NCI-H526 (cell line): ENCODE measurements around the gene HGFAC.
A peak's percentile ranks its signal among the peaks of the same experiment; 100 is the strongest.

Experiments
- DNase-seq, 2 experiments: peaks; one replicate each; lab custom pipeline; 2025; lab: John Stamatoyannopoulos, UW

Gene HGFAC

DNA sequence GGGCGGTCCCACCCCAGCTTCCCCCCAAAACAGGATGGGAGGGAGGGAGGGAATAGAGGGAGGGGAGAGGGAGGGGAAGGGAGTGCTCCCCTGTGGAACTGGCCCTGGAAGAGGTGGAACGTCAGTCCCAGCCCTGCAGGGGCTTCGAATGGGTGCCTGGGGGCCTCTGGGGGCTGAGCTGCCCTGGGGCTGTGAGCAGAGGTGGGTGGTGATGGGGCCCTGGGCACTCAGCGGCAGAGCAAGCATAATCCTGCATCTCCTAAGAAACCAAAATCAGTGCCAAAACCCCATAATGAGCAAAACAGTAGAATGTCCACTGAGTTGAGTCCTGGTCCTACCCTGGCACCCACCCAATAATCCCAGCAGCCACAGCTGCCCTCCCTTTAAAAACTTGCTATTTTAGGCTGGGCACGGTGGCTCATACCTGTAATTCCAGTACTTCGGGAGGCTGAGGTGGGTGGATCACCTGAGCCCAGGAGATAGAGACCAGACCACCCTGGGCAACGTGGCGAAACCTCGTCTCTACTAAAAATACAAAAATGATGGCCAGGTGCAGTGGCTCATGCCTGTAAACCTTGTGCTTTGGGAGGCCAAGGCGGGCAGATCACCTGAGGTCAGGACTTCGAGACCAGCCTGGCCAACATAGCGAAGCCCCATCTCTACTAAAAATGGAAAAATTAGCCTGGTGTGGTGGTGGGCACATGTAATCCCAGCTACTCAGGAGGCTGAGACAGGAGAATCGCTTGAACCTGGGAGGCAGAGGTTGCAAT, 32.4 kb downstream of the HGFAC start:
- no peak for DNase-seq

DNA sequence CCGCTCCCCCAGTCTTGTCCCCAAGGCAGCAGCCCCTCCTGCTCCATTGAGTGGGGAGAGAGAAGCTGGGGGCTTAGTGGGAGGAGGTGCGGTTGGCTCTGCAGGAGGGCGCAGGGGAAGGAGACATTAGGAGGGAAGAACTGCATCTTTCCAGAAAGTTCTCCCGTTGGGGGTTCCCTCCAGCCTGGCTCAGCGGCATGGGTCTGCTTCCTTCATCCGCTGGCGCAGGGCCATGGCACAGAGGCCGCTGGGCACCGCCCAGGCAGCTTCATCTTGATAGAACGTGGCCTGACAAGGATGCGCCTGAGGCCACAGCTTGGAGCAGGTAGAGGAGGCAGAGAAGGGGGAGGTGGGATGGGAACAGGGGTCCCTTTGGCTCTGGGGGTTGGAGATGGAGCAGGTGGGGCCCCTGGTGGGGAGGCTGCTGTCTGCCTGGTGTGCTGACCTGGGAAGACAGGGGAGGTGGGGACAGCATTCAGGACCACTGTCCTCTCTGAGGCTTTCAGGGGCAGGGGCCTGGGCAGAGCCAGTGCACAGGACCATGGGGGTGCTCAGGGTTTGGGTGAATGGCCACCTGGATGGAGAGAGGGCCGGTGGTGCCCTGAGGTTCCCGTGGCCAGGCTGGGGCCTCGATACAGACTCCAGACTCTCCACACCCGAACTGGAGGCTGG, 33.4 kb downstream of the HGFAC start:
- no peak for DNase-seq

DNA sequence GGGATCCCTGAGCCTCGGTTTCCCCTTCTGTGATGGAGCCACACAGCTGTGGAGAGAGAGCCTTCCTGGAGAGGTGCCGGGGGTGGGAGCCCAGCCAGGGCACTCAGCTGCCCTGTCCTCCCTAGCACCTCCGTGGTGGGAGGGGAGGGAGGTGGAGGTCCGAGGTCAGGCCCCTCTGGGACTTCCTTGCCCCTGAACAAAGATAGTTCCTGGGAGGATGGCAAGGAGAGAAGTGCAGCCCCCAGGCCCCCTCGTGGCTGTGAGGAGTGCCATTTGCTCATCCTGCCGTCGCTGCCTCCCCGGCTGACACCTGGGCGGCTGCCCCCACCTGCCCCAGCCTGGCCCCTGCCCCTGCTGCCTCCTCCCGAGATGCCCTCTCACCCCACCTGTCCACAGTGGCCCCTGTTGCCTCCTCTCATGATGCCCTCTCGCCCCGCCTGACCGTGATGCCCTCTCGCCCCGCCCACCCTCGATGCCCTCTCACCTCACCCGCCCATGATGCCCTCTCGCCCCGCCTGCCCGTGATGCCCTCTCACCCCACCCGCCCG, 34.0 kb downstream of the HGFAC start:
- no peak for DNase-seq

DNA sequence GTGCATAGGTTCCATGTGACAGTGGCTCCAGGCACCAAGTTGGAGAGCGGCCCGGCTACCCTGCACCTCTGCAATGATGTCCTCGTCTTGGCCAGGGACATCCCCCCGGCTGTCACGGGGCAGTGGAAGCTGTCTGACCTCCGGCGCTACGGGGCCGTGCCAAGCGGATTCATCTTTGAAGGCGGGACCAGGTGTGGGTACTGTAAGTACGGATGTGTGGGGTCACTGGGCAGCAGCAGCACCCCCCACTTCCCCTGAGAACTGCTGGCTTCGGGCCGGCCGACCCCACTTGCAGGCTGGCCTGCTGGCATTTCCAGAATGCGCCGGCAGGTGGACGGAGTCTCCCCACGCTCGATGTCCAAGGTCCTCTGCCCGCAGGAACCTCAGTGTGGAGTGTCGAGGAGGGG, 34.6 kb downstream of the HGFAC start:
- DNase-seq: no peak

DNA sequence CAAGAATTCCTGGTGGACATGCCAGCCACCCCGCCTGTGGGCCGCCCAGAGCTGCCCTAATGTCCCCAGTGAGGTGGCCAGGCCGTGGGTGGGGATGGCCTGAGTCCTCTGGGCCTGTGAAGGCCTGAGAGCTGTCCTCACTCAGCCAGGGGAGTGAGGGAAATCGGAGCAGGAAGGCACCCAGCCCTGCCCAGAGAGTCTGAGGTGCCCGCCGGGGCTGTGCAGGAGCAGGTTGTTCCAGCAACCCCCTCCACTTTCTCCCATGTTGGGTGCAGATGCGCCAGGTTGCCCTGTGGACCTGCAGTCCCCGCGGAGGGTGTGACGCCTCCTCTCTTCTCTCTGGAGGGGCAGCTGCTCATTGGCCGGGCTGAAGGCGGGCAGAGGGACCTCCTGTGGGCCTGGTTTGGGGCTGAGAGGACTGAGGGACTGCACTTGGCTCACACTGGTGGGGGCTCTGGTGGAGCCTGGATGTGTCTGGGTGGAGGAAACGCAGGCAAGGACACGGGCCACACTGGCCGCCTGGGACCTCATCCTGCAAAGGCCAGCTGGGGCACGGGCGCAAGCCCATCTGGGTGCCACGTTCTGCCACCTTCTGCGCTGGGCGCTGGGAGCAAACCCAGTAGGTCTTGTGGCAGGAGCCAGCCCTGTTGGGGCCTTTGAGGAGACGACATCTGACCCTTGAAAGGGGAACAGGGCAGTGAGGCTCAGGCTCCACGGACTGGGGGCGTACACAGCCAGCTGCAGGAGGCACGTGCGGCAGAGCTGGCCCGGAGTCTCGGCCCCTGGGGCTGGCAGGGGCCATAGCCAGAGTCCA, 35.4 kb downstream of the HGFAC start:
- no peak for DNase-seq

DNA sequence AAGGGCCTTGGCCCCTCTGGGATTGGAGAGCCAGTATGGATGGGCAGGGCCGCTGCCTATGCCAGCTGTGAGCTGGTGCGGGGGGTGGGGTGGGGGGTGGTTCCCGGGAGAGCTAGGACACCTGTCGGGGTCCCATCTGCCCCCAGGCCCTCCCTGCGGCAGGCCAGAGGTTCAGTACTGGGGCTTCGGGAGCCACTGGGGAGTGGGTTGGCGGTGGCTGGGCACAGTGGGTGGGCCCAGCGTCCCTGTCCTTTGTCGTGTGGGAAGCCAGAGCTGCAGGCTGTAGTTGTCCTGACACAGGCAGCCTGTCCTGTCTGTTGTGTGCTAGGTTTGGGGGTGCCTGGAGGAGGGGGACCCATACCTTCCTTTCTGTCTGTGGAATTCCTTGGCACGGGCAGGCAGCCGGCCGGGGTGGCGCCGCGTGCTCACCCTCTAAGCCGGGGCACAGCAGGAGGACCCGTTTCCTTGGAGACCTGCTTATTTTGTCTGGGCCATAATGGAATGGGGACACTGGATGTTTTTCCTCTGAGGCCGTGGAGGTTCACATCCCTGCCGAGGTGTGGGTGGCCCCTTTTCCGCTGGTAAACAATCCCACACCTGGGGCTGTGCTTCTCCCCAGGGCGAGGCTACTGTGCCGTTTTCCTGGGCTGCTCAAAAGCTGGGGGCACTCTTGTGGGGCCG, 36.1 kb downstream of the HGFAC start:
- DNase-seq: no peak

DNA sequence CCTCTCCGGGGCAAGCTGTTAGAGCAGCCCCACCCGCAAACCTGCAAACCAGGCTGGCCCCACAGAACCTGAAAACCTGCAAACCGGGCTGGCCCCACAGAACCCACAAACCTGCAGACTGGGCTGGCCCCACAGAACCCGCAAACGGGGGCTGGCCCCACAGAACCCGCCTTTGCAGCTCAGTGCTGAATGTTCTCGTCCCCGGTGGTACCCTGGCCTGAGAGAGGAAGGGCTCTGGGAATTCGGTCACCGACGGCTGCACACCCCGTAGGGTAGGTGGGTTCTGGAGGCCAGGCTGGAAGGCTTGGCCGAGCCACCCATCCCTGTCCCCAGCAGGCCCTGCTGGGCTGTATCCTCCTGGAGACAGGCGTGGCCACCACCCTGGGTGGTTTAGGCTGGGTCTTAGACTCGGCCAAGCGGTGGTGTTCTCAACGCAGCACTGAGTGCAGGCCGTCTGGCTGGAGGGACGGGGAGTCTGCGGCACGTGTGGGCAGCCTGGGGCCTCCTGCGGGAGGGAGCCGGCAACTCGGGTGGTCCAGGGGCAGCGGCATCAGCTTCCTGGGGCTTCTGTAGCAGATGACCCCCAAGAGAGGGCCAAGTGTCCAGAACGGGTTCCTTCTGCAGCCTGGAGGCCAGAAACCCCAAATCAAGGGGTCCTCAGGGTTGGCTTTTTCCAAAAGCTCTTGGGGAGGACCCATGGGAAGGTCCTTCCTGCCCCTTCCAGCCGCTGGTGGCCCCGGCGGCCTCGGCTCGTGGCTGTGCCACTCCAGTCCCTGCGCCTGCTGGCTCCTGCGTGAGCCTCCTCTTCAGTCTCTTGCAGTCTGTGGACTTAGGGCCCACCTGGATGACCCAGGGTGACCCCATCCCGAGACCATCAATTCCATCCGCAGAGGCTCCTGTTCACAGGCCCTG, 36.9 kb downstream of the HGFAC start:
- DNase-seq: no peak

DNA sequence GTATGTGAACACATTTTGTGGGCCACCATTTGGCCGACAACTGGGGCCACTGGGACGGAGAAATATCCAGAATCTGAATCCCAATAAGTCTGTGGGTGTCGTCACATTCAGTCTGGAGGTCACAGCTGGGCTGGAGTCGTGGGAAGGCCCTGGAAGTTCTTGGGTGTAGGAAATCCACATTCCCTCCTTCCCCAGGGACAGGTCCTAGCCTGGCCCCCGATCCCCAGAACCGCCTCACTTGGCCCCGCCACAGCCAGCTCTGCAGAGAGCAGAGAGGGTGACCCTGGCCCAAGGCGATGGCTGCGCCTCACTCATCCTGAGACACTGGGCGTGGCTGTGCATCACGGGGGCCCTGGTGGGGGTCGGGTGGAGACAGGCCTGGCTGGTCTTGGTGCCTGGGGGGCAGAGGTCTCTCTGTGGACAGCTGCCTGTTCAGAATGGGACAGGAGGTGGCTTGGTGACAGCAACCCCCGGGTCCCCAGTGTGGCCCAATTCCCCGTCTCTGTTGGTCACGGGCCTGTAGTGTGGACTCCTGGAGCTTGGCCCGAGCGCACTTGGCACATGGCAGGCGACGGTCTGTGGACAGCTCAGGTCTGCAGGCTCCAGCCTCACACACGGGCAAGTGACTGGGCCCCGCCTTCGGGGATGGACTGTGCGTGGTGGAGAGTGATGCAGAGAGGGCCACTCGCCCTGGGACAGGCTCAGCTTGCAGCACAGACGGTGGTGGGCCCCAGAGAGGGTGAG, 37.8 kb downstream of the HGFAC start:
- DNase-seq: no peak

DNA sequence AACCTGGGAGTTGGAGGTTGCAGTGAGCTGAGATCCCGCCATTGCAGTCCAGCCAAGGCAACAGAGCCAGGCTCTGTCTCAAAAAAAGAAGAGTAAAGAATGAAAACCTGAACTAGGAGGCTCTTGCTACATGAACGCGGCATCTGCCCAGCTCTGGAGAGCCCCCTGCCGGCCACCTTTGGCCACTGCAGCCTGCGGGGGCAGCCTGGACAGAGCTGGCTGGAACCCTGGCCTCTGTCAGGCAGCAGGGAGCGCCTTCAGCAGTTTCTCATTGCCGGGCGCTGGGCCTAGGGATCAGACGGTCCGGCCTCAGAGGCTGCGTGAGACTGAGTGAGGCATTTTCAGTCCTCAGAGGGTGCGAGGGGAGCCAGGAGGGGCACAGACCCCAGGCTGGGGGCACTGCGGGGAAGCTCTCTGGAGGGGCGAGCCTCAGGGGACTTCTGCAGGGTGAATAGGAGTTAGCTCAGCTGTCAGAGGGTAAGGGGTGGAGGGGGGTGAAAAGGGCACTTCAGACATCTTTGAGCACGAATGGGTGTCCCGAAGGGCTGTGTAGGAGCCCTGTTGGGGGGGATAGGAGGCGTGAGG, 38.9 kb downstream of the HGFAC start:
- peak; percentile 36 to 75 for DNase-seq

DNA sequence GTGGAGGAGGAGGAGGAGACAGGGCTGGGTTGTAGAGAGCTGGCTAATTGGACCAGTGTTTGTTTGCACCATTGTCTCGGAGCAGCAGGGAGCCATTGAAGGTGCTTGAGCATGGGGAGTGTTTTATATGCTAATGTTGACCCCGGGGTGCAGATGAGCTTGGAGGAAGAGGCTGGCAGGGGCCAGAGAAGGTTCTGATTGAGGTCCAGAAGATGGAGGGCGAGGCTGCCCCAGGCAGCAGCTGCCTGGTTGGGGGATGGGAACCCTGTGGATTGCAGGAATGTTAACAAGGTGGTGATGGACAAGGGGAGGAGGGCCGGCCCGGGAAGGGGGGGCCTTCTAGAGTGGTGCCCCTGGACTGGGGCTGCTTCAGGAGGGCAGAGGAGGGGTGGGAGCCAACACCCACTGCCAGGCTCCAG, 39.4 kb downstream of the HGFAC start:
- DNase-seq: no peak

DNA sequence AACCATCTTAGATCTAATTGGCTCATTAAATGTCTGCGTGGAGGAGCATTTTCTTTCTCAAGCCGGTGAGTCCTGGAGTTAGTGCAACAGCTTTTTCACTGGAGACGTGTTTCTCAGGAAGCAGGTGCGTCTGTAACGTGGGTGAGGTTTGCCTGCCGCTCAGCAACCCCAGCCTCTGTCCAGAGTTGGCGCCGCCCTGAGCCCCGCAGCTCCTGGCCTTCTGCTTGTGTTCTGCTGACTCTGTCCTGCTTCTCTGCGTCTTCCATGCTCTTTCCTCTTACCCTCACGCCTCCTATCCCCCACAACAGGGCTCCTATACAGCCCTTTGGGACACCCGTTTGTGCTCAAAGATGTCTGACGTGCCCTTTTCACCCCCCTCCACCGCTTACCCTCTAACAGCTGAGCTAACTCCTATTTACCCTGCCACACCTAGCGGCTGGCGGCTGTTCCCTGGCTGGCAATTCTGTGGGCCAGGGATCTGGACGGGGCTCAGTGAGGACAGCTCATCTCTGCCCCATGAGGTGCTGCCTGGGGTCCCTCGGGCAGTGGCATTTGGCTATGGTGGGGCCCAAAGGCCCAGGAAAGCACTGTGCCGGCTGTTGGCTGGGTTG, 40.1 kb downstream of the HGFAC start:
- peak in 1 of 2 experiments; percentile 44 for DNase-seq

DNA sequence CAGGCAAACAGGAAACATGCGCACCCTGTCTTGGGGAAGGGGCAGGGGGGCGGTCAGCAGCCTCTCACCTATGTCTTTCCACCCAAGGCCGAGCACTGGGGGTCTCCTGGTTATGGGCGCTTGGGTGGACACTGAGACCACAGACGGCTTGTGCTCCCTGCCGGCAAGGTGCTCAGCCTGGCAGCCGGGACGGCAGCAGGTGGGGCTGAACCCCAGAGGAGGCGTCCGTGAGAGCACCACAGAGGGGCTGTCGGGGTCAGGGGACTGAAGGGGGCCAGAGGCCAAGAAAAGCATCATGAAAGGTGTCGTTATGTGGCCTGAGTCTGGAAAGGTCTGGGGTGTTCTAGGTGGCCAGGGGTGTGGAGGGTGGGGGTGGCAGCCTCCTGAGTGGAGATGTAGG, 40.9 kb downstream of the HGFAC start:
- no peak for DNase-seq

DNA sequence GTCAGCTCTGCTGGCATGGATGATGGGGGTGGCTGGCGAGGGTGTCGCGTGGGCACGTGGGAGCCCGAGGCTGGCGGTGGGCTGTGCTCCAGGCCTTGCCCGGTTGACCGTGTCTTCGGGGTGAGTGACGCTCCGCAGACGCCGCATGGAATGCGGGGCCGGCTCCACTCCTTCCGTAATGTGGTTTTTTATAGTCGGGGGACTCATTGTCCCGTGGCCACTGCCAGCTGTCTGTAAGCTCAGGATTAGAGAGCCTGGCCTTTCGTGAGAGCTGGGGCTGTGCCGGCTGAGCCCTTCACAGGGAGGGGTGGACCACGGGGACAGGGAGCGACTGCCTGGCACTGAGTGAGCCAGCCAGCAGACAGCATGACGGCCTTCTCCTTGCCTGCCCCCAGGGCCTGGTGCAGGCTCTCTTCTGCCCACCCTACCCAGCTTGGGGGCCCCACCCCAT, 41.7 kb downstream of the HGFAC start:
- no peak for DNase-seq

DNA sequence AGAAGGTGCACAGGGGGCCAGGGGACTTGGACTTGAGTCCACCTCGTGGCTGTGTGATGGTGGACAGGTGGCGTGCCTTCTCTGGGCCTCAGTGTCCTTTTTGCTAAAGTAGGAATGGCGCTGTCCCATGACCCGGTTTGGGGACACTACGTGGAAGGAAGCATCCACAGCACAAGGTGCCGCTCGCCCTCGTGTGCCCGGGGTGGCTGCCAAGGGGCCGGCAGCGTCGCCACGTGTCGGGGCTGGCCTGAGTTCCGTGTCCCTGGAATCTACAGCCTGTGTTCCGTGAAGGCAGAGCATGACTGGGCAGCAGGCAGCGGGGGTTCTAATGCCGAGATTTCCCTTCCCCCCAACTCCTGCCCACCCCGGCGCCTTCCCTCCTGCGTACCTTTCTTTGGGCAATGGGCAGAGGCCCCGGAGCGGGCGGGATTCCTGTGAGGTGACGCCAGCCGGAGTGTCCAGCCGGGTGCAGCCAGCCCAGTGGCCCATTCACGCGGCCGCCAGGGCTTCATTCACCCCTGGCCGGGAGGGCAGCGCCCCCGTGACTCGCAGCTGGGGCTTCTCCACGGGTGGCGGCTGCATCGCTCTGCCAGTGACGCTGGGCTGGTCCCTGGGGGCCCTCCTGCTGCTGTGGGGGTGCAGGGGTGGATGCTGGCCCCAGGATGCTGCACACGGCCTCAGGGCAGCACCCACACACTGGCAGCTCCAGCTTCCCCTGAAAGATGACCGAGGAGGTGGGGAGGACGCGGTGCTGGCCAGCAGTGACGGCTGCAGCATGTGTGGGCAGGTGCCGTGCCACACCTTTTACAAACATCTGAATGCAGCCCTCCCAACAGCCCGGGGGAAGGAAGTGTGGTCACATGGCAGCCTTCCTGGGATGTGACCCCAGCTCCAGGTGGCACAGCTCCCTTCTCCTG, 42.5 kb downstream of the HGFAC start:
- peak; percentile 38 to 63 for DNase-seq

DNA sequence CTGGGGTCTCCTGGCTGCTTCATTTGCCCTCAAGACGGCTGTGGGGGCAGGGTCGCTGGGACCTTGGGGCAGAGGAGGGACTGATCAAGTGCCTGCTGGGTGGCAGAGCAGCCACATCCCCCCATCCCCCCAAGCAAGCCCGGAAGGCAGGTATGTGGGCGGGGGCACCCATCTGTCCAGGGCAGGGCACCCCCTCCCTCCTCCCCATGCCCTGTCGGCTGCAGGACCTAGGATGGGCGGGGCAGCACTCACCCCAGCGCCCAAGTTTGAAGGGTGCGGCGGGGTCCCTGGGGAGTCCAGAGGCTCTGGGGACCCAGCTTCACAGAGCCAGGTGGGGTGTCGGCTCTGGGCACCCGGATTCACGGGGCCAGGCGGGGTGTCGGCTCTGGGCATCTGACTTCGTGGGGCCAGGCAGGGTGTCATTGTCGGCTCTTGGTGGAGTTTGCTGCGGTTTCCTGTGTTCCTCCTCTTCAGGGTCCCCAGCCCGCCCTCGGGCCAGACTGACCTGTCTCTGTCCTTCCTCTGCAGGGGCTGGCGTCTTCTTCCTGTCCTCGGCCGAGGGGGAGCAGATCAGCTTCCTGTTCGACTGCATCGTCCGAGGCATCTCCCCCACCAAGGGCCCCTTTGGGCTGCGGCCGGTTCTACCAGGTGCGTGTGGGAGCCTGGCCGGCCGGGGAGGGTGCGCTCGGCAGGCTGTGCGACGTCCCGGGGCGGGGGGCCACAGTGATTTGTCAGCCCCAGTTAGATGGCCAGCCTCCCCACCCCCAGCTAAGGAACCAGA, 43.4 kb downstream of the HGFAC start:
- DNase-seq: peak in 1 of 2 experiments; percentile 28

DNA sequence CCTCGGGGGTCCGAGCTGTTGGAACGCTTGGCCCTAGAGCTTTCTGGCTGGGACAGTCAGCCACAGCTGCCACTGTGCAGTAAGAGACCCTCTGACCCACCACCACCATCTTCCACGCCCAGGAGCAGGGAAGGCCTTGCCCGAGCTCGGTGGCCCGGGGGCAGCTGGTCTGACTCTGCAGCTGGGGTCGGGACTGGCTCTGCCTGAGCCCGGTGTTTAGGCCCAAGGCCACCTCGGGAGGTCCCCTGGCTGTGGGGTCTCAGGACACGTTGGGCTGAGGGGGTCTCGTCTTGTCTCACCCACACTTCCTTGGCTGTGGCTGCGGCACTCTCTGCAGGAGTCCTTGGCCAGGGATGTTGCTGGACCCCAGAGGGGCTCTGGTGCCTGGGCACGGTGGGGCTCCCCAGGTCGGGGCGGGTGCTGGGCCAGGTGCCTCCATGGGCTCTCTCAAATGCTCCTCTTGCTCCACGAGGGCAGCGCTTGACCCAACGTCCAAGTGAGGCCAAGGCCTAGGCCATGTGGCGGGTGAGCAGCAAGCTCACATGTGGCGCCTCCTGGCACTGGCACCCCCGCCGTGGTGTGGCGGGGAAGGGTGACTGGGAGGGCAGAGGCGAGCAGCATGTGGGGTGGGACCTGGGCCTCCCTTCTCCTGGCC, 44.2 kb downstream of the HGFAC start:
- no peak for DNase-seq
